ENCODE measurements around the gene NHSL2. TPM values are rescaled to one million over a fixed set of nuclear protein-coding genes. Genes with fewer than 3 reads are reported as not detected.
"Not testable (repeated sequence)": the region's sequence is repeated elsewhere in the genome, so short reads cannot be mapped to it uniquely, and the experiment has no call there.

NHSL2 gene
- total RNA-seq, 2 experiments from 2014 or later: 0.58 to 0.88 TPM

DNA sequence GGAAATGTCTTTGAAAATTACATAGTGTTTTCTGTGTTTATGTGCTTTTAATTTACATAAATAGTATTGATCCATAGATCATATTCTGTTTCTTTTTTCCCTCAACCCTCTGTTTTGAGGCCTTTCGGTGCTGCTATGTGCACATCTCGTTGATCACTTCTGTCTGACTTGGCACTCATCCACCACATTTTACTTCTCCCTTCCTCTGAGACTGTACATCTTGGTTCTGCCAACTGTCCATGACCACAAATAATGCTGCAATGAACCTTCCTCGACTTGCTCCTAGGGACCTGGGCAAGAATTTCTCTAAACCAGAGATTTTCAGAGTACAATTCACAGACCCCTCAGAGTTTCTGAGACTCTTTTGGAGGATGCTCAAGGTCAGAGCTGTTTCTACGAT is 146.7 kb downstream of the NHSL2 start:
- no peak overlapping the region for H3K27ac Mint-ChIP-seq

DNA sequence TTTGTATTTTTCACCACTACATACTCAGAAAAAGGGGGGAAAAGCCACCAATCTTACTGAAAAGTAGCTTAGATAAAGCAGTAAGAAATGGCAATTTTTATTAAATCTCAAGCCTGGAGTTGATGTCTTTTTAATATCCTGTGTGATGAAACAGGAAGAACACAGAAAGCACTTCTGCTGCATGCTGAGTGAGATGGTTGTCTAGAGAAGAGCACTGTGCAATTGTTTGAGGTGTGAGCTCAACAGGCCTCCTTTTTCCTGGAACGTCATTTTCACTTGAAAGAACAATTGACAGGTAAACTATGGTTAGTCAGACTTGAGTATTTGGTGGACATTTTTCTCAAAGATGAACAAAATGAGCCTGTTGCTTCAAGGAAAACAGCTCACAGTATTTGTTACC is 147.2 kb downstream of the NHSL2 start:
- intact Hi-C loops (cut with micrococcal nuclease): no loop called here
- no peak for DNase-seq
- Mint-ChIP-seq H3K36me3 (ENCODE audit: low read depth) (no peaks in the 10 kb centered on the region), H3K9me3 (no peaks in the 10 kb centered on the region), H3K4me3 (no peak overlapping the region), H3K27me3 (peaks cover 1% of the 10 kb centered on the region), H3K27ac (no peak overlapping the region), H3K4me1 (ENCODE audit: low read depth) (no peaks in the 10 kb centered on the region)
- ChIA-PET CTCF (interaction anchor here (1.8 kb wide), 1 partner anchor 69 kb away, joined by 6 read pairs; no protein-coding TSS in a partner anchor), POLR2A (interaction anchor here (0.7 kb wide), 1 partner anchor 33 kb away, joined by 3 read pairs; no protein-coding TSS in a partner anchor)
- TF ChIP-seq, protein P1, sequence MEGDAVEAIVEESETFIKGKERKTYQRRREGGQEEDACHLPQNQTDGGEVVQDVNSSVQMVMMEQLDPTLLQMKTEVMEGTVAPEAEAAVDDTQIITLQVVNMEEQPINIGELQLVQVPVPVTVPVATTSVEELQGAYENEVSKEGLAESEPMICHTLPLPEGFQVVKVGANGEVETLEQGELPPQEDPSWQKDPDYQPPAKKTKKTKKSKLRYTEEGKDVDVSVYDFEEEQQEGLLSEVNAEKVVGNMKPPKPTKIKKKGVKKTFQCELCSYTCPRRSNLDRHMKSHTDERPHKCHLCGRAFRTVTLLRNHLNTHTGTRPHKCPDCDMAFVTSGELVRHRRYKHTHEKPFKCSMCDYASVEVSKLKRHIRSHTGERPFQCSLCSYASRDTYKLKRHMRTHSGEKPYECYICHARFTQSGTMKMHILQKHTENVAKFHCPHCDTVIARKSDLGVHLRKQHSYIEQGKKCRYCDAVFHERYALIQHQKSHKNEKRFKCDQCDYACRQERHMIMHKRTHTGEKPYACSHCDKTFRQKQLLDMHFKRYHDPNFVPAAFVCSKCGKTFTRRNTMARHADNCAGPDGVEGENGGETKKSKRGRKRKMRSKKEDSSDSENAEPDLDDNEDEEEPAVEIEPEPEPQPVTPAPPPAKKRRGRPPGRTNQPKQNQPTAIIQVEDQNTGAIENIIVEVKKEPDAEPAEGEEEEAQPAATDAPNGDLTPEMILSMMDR (IDR thresholded peaks at IDR 0.05): no peak
- ATAC-seq: no peak

More for the DNA sequence above, 146.7 kb downstream of the NHSL2 start:
- Mint-ChIP-seq H3K27me3 (peaks cover 1% of the 10 kb centered on the region), H3K4me1 (ENCODE audit: low read depth) (no peaks in the 10 kb centered on the region), H3K36me3 (ENCODE audit: low read depth) (no peaks in the 10 kb centered on the region), H3K9me3 (no peaks in the 10 kb centered on the region), H3K4me3 (no peak overlapping the region)
- TF ChIP-seq, protein P1 (IDR thresholded peaks at IDR 0.05): no peak
- intact Hi-C loops (cut with micrococcal nuclease): no loop called here
- ATAC-seq (no peak), DNase-seq (no peak)
- ChIA-PET POLR2A (no interaction called here), CTCF (interaction anchor here (1.8 kb wide), 1 partner anchor 69 kb away, joined by 6 read pairs; no protein-coding TSS in a partner anchor)

DNA sequence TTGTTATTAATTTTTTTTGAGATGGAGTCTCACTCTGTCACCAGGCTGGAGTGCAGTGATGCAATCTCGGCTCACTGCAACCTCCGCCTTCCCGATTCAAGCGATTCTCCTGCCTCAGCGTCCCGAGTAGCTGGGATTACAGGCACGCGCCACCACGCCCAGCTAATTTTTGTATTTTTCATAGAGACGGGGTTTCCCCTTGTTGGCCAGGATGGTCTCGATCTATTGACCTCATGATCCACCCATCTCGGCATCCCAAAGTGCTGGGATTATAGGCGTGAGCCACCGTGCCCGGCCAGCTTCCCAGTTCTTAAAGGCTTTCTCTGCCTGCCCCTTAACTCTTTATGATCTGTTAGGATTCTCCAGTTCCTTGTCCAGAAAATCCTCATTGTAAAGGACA is 147.7 kb downstream of the NHSL2 start:
- H3K27me3 Mint-ChIP-seq; H3K27ac Mint-ChIP-seq; H3K4me1 Mint-ChIP-seq (ENCODE audit: low read depth); ATAC-seq; DNase-seq; H3K9me3 Mint-ChIP-seq; H3K36me3 Mint-ChIP-seq (ENCODE audit: low read depth); intact Hi-C loops (cut with micrococcal nuclease); H3K4me3 Mint-ChIP-seq: not testable (repeated sequence)
- ChIA-PET POLR2A (interaction anchor here (0.7 kb wide), 1 partner anchor 33 kb away, joined by 3 read pairs; no protein-coding TSS in a partner anchor), CTCF (interaction anchor here (1.8 kb wide), 1 partner anchor 68 kb away, joined by 6 read pairs; no protein-coding TSS in a partner anchor)

DNA sequence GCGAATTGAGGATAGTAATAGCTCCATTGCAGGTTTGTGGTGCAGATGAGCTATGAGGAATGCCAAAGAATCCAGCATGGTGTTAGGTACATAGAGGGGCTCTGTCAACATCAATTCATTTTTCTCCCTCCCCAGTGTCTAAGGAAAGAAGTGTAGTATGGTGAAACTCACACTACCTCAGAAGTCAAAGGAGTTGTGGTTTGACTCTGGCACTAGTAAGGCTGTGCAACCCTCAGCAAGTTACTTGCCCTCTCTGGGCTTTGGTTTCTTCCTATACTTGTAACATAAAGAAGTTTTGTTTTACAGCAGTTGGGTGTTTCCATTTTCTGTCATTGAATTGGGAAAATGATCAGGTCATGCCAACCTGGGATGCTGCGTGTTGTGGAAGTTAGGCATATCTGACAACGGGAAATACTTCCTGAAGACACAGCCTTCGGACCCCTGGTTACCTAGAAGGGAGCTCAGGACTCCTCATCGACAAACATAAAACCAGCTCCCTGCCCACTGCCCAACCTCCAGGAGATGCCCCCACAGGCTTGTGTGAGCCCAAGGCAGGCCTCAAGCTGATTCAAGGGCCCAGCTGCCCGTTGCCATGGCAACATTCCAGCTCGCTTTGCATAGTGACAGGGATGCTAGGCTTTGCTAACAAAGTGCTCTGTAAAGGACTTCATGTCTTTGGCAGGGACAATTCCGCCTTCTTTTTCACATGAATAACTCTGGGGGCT is 149.7 kb downstream of the NHSL2 start:
- no peaks in the 10 kb centered on the region for H3K4me1 Mint-ChIP-seq (ENCODE audit: low read depth)
- intact Hi-C loops (cut with micrococcal nuclease): no loop called here

DNA sequence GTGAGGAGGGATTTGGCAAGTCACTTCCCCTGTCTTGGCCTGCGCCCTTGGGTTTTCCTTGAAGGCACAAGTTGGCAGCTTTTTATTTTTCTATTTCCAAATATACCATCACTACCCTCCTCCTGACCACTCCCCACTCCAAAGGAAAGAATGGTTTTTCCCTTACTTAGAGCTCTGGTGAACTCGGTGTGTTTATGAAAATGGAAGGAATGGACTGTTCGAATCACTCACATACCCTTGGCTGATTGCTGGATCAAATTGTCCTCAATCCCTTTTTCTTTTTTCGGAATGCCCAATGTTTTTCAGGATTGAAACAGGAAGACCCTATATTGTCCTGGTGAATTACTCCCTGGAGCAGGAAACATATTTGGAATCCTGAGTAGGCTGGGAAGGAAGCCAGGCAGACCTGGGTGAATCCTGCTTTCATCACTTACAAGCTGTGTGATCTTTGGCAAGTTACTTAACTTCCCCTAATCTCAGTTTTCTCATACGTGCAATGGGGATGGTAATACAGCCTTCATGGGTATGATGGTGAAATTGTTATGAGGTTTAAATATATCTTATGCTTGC is 150.4 kb downstream of the NHSL2 start:
- Mint-ChIP-seq H3K4me1 (ENCODE audit: low read depth) (no peaks in the 10 kb centered on the region), H3K36me3 (ENCODE audit: low read depth) (no peaks in the 10 kb centered on the region), H3K4me3 (no peak overlapping the region), H3K27ac (no peak overlapping the region), H3K27me3 (peaks cover 10% of the 10 kb centered on the region), H3K9me3 (no peaks in the 10 kb centered on the region)
- TF ChIP-seq, protein P1 (IDR thresholded peaks at IDR 0.05): no peak
- intact Hi-C loops (cut with micrococcal nuclease): no loop called here
- POLR2A ChIA-PET: no interaction called here
- DNase-seq (no peak), ATAC-seq (no peak)
- CTCF ChIA-PET: no interaction called here

More for the DNA sequence above, 149.7 kb downstream of the NHSL2 start:
- Mint-ChIP-seq H3K9me3 (no peaks in the 10 kb centered on the region), H3K4me3 (no peak overlapping the region), H3K27ac (no peak overlapping the region), H3K36me3 (ENCODE audit: low read depth) (no peaks in the 10 kb centered on the region), H3K27me3 (peaks cover 8% of the 10 kb centered on the region)
- ATAC-seq: no peak
- TF ChIP-seq, protein P1 (IDR thresholded peaks at IDR 0.05): no peak
- POLR2A ChIA-PET: no interaction called here
- no peak for DNase-seq
- CTCF ChIA-PET: no interaction called here
